Nephron progenitor cell (in vitro differentiated cells): Measurements from ENCODE around the gene TMEM178B.

Experiments
- DNase-seq: peaks from one replicate; pipeline ENCODE4 v3.0.0; 2021
- H3K27ac Mint-ChIP-seq: 2 replicates; pipeline ENCODE4 v1.8.0; 2021; ENCODE audit warnings: mild to moderate bottlenecking, moderate library complexity, mixed read lengths
- H3K27me3 Mint-ChIP-seq: 2 replicates; pipeline ENCODE4 v1.8.0; 2021; ENCODE audit warnings: mild to moderate bottlenecking, low read depth, mixed read lengths; ENCODE audit not compliant: poor library complexity
- H3K36me3 Mint-ChIP-seq: 2 replicates; pipeline ENCODE4 v1.8.0; 2021; ENCODE audit warnings: low read depth, mixed read lengths
- H3K4me1 Mint-ChIP-seq: 2 replicates; pipeline ENCODE4 v1.8.0; 2021; ENCODE audit warnings: mixed read lengths
- H3K4me3 Mint-ChIP-seq: 2 replicates; pipeline ENCODE4 v1.8.0; 2021; ENCODE audit warnings: mild to moderate bottlenecking, moderate library complexity, mixed read lengths
- H3K9me3 Mint-ChIP-seq: 2 replicates; pipeline ENCODE4 v1.8.0; 2021; ENCODE audit warnings: mild to moderate bottlenecking, moderate library complexity, mixed read lengths
- CTCF ChIP-seq: fragments of 200-600 bp; sonication (generic); IDR thresholded peaks from 2 replicates; pipeline ENCODE4 v1.5.0; 2021; ENCODE audit warnings: antibody characterized with exemption

TMEM178B gene

GRCh38 chr7:141290365-141290764 is 216.5 kb downstream of the TMEM178B start:
- H3K4me3 Mint-ChIP-seq = no peak overlapping the region
- DNase-seq = no peak
- no peak for TF ChIP-seq CTCF
- H3K27ac Mint-ChIP-seq = no peak overlapping the region
- H3K4me1 Mint-ChIP-seq = peaks cover 17% of the 10 kb centered on the region
- no peaks in the 10 kb centered on the region for H3K9me3 Mint-ChIP-seq
- H3K27me3 Mint-ChIP-seq = peaks cover 13% of the 10 kb centered on the region
- H3K36me3 Mint-ChIP-seq = no peaks in the 10 kb centered on the region

GRCh38 chr7:141290973-141291372 is 217.1 kb downstream of the TMEM178B start:
- no peak for TF ChIP-seq CTCF
- DNase-seq = no peak
- H3K9me3 Mint-ChIP-seq = no peaks in the 10 kb centered on the region
- H3K27me3 Mint-ChIP-seq = peaks cover 13% of the 10 kb centered on the region
- no peaks in the 10 kb centered on the region for H3K36me3 Mint-ChIP-seq
- peaks cover 17% of the 10 kb centered on the region for H3K4me1 Mint-ChIP-seq
- H3K27ac Mint-ChIP-seq = no peak overlapping the region
- no peak overlapping the region for H3K4me3 Mint-ChIP-seq

- Mint-ChIP-seq H3K27ac (no peak overlapping the region), H3K27me3 (peaks cover 13% of the 10 kb centered on the region)
Measured at GRCh38 chr7:141291541-141291940, 217.7 kb downstream of the TMEM178B start.

GRCh38 chr7:141294143-141294829 is 220.4 kb downstream of the TMEM178B start:
- H3K36me3 Mint-ChIP-seq = no peaks in the 10 kb centered on the region
- H3K9me3 Mint-ChIP-seq = no peaks in the 10 kb centered on the region
- no peak overlapping the region for H3K4me3 Mint-ChIP-seq
- no peak for TF ChIP-seq CTCF
- DNase-seq = no peak
- no peak overlapping the region for H3K27ac Mint-ChIP-seq
- peaks cover 10% of the 10 kb centered on the region for H3K27me3 Mint-ChIP-seq
- no peaks in the 10 kb centered on the region for H3K4me1 Mint-ChIP-seq

More at GRCh38 chr7:141291541-141291940, 217.7 kb downstream of the TMEM178B start:
- H3K9me3 Mint-ChIP-seq = no peaks in the 10 kb centered on the region
- no peak overlapping the region for H3K4me3 Mint-ChIP-seq
- H3K36me3 Mint-ChIP-seq = no peaks in the 10 kb centered on the region
- no peak for TF ChIP-seq CTCF
- peaks cover 17% of the 10 kb centered on the region for H3K4me1 Mint-ChIP-seq
- DNase-seq = no peak

GRCh38 chr7:141295367-141295895 is 221.6 kb downstream of the TMEM178B start:
- no peak for TF ChIP-seq CTCF
- no peaks in the 10 kb centered on the region for H3K36me3 Mint-ChIP-seq
- no peaks in the 10 kb centered on the region for H3K9me3 Mint-ChIP-seq
- H3K4me1 Mint-ChIP-seq = no peaks in the 10 kb centered on the region
- no peak overlapping the region for H3K4me3 Mint-ChIP-seq
- peaks cover 10% of the 10 kb centered on the region for H3K27me3 Mint-ChIP-seq
- no peak for DNase-seq
- no peak overlapping the region for H3K27ac Mint-ChIP-seq

- H3K4me3 Mint-ChIP-seq = no peak overlapping the region
- no peaks in the 10 kb centered on the region for H3K9me3 Mint-ChIP-seq
- no peak overlapping the region for H3K27ac Mint-ChIP-seq
- no peaks in the 10 kb centered on the region for H3K36me3 Mint-ChIP-seq
- TF ChIP-seq CTCF = no peak
- no peak for DNase-seq
- no peaks in the 10 kb centered on the region for H3K4me1 Mint-ChIP-seq
- H3K27me3 Mint-ChIP-seq = peaks cover 6% of the 10 kb centered on the region
Measured at GRCh38 chr7:141300816-141301215, 227.0 kb downstream of the TMEM178B start.
